ENCODE measurements around the gene NDUFA12.

NDUFA12 gene

DNA sequence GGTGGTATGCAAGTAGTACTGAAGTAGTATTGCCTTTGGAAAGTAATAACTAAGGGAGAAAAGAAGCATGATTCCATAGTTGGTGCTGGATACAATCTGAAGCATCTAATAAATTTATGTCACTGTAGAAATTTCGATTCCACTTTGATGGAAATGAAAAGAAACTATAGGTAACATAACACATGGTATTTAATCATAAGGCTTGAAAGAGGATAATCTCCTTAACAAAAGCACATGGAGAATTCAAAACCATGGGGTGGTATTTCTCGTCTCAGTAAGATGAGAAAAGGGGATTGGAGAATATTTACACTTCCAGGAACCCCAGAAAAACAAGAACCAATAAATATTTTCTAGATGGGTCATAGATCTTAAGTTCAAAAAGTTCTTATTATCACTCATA is 72.7 kb downstream of the NDUFA12 start:
- DNase-seq: no peak

DNA sequence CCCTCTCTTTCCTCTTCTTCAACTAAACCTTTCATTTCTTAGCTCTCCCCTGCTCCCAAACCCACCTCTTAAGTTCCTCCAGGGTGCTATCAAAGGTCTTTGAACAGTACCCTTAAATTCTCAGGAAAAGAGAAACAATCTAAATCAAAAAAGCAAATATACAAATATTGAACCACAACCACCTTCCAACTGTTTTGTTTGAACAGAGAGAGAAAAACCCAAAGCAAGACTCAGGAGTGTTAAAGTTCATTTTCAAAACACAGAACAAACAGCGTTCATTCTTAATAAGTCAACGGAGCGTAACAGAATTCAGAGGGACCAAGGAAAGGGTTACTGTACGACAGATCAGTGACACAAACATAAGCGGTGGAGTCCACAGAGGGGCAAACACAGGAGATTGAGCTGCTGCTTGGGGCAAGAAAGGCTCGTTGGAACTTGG is 73.3 kb downstream of the NDUFA12 start:
- no peak for DNase-seq

DNA sequence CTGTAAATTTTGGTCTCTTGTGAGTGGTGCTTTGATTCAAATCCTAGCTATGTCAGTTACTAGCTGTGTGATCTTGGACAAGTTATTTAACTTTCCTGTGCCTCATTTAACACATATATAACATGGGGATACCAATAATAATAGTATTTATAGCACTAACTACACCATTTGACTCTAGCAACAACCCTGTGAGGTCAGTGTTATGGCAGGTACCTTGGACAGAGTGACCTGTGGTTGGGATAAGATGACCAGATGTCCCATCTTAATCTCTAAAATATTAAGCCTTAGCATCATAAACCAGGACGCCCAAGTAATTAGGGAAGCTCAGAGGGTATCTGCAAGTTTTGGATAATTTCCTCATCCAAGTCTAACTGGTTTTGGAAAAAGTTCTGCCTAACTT is 73.7 kb downstream of the NDUFA12 start:
- DNase-seq: no peak

DNA sequence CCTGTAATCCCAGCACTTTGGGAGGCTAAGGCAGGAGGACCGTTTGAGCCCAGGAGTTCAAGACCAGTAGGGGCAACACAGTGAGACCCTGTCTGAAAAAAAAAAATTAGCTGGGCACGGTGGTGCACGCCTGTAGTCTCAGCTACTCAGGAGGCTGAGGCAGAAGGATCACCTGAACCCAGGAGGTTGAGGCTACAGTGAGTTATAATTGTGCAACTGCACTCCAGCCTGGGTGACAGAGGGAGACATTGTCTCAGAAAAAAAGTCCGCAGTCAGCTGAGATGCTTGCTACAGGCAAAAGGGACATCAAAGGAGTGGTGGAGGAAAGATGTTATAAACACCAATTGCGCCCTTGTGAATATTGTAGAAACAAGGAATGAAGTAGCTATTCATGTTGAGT is 77.8 kb downstream of the NDUFA12 start:
- DNase-seq: no peak

DNA sequence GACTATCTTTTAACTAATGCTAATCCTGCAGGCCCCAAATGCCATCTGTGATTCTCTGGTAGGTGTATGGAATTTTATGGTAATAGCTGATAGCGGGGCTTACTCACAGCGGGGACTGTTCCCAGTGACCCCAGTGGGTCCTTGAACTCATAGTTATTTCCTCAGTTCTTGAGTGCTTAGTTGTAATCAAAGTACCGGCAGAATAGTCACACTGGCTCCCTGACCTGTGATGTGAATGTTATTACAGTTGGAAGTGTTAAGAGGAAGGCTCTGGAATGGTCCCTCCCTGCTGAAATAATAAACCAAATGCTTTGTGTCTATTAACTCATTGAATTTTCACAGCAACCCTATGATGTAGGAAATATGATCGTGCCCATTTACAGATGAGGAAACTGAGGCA is 78.3 kb downstream of the NDUFA12 start:
- no peak for DNase-seq

DNA sequence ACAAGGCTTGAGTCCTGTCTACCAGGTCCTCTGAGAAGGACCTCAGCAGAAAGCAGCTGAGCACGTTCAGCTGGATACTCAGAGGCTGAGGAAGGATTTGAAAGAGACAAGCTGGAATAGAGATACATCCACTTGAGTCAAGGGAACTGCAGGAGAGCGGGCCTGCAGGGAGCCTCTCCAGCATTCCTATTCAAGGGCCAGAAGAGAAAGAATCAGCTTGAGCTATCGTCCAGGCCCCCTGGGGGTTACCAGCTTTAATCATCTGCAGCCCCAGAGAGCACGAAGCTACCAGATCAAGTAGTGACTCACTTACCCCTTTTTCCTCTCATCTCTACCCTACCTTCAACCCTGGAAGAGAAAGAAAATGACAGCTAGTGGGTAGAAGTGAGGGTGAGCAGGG is 80.9 kb downstream of the NDUFA12 start:
- no peak for DNase-seq

Measured in CD4-positive, alpha-beta T cell treated with Interleukin-4 for 4 hours (primary cell).